ENCODE results near the gene CEND1.

DNA sequence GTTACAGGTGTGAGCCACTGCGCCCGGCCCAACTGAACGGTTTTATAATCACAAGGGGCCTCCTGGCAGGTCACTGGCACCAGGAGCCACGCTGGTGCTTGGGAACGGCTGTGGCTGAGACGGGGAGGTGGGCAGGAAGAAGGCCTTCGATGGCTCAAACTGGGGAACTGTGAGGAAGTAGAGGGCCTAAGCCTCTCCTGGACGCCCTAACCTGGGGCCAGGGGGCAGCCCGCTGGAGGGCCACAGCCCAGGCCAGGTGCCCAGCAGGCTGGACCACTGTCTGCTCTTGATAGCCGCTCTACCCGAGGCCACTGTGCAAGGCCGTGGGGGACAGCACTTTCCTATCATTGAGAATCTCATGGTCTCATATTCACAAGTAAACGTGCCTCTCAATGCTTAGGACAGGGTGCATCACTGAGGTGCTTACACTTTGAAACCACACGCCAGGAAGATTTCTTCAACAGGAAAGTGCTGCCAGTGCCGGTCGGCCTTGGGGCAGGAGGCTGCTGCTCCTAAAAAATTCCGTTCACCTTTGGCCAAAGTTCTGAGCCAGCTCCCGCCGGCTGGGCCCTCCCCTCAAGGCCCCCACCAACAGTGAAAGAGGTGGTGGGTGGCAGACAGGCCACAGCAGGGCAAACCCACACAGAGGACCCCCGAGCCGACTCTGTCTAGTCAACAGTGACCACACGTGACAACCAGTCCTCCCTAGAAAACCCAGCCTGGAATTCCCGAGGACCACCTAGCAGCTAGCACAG lies 19.8 kb downstream of the CEND1 start:
- TF ChIP-seq, protein P1, sequence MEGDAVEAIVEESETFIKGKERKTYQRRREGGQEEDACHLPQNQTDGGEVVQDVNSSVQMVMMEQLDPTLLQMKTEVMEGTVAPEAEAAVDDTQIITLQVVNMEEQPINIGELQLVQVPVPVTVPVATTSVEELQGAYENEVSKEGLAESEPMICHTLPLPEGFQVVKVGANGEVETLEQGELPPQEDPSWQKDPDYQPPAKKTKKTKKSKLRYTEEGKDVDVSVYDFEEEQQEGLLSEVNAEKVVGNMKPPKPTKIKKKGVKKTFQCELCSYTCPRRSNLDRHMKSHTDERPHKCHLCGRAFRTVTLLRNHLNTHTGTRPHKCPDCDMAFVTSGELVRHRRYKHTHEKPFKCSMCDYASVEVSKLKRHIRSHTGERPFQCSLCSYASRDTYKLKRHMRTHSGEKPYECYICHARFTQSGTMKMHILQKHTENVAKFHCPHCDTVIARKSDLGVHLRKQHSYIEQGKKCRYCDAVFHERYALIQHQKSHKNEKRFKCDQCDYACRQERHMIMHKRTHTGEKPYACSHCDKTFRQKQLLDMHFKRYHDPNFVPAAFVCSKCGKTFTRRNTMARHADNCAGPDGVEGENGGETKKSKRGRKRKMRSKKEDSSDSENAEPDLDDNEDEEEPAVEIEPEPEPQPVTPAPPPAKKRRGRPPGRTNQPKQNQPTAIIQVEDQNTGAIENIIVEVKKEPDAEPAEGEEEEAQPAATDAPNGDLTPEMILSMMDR (conservative IDR thresholded peaks at IDR 0.05): no peak
- TF ChIP-seq EZH2 (IDR thresholded peaks at IDR 0.05; ENCODE audit: low read depth): no peak

Measured in PC-9 (cell line).